HG03159 (cell line): Measurements from ENCODE around the gene WDR5.

Source experiments
- ATAC-seq: cut with Tn5 transposase; IDR thresholded peaks from one replicate; pipeline ENCODE4 v1.9.1; 2021; ENCODE audit warnings: mild to moderate bottlenecking, moderate library complexity; ENCODE audit not compliant: unreplicated experiment

WDR5 gene

GRCh38 chr9:134172198-134173126 lies 36.6 kb downstream of the WDR5 start:
- no peak for ATAC-seq

- ATAC-seq = no peak
These were observed 37.5 kb downstream of the WDR5 start for GRCh38 chr9:134173127-134174072.

GRCh38 chr9:134174073-134174449 lies 38.2 kb downstream of the WDR5 start:
- ATAC-seq = no peak

- no peak for ATAC-seq
These were observed 38.8 kb downstream of the WDR5 start for GRCh38 chr9:134174526-134175290.

- ATAC-seq = no peak
These were observed 39.5 kb downstream of the WDR5 start for GRCh38 chr9:134175291-134175807.

- no peak for ATAC-seq
These were observed 40.1 kb downstream of the WDR5 start for GRCh38 chr9:134175808-134176598.

- no peak for ATAC-seq
These were observed 40.7 kb downstream of the WDR5 start for GRCh38 chr9:134176599-134176968.

GRCh38 chr9:134177186-134177585 lies 41.3 kb downstream of the WDR5 start:
- no peak for ATAC-seq

- ATAC-seq = no peak
These were observed 41.9 kb downstream of the WDR5 start for GRCh38 chr9:134177624-134178393.

GRCh38 chr9:134178394-134178767 lies 42.5 kb downstream of the WDR5 start:
- ATAC-seq = no peak

- no peak for ATAC-seq
These were observed 43.1 kb downstream of the WDR5 start for GRCh38 chr9:134178768-134179551.

GRCh38 chr9:134179595-134179917 lies 43.7 kb downstream of the WDR5 start:
- no peak for ATAC-seq

GRCh38 chr9:134179918-134180785 lies 44.3 kb downstream of the WDR5 start:
- no peak for ATAC-seq

GRCh38 chr9:134180786-134181647 lies 45.1 kb downstream of the WDR5 start:
- ATAC-seq = no peak

- no peak for ATAC-seq
These were observed 45.8 kb downstream of the WDR5 start for GRCh38 chr9:134181648-134182034.

GRCh38 chr9:134182554-134183085 lies 46.7 kb downstream of the WDR5 start:
- no peak for ATAC-seq
